Anterior cingulate cortex (tissue), 58 donors: ENCODE results near the gene RGS12.

Source experiments
- DNase-seq, 58 donors: peaks; one replicate each; lab custom pipeline; 2025; lab: John Stamatoyannopoulos, UW

RGS12 gene

GRCh38 chr4:3342182-3342854 lies 49.5 kb downstream of the RGS12 start:
- no peak for DNase-seq
